Measurements from ENCODE around the gene SLC6A9.

The SLC6A9 gene

GRCh38 chr1:43965316-43965715 lies 65.9 kb downstream of the SLC6A9 start:
- DNase-seq = no peak

DNA sequence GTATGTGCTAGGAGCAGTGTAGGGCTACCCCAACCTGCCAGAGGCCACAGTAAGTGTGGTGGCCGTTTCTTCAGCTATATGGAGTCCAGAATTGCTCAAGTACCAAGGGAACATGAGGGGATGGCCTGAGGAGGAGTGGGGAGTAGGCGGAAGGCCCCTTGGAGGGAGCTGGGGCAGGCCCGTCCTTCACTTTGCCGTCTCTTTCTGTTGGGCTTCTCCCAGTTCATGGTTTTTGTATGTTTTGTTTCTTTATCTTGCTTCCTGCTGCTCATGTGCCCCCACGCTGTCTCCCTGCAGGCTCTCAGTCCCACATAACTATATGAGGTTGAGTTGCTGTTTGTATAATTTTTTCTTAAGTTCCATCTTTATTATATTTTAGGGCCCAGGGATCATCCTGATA lies 67.4 kb downstream of the SLC6A9 start:
- no peak for DNase-seq

- DNase-seq = no peak
These were observed 68.3 kb downstream of the SLC6A9 start for GRCh38 chr1:43963006-43963405.

DNA sequence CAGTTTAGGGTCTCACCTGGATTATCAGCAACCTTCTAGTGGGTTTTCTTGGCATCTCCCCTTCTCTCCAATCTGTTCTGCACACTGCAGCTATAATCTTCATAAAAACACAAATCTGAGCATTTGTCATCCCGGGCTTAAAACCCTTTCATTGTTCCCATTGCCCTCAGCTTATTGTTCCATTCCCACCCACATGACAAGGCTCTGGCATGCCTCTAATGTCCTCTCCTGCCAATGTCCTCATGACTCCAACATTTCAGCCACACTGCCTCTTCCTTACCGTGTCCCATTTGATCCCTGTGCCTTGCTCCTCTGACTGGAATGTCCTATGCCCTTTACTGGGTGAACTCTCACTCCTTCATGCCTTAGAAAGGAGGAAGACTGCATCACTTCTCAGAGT lies 68.9 kb downstream of the SLC6A9 start:
- no peak for DNase-seq

- no peak for DNase-seq
These were observed 69.6 kb downstream of the SLC6A9 start for GRCh38 chr1:43961692-43962091.

- DNase-seq = no peak
These were observed 70.5 kb downstream of the SLC6A9 start for GRCh38 chr1:43960798-43961197.

DNA sequence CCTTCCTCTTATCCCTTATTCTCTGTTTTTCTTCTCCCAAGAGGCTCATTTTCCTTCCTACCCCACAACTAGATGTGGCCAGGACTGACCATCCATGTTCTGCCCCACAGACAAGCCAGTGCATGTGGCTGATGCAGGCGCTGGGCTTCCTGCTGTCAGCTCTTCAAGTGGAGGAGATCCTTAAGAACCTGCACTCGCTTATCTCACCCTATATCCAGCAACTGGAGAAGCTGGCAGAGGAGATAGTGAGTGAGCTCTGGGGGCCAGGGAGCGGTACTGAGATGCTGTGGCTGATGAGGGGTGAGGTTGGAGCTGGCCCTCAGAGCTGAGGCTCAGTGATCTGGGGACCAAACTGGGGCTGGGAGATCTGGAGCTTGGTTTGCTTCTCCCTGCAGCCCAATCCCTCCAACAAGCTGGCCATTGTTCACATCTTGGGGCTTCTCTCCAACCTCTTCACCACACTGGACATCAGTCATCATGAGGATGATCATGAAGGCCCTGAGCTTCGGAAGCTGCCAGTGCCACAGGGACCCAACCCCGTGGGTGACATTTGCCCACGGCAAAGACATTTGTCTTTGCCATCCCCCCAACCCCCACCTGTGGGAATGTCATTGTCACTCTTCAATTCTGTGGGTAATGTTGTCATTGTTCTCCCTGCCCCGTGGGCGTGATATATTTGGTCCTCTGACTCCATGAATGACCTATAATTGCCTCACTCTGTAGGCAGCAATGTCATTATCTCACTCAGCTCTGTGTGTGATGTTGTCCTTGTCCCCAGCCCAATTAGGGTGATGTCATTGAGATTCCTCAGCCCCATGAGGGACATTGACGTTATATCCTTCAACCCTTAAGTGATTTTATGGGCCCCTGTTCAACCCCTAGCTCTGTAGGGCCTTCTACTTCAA lies 72.7 kb downstream of the SLC6A9 start:
- no peak for DNase-seq

DNA sequence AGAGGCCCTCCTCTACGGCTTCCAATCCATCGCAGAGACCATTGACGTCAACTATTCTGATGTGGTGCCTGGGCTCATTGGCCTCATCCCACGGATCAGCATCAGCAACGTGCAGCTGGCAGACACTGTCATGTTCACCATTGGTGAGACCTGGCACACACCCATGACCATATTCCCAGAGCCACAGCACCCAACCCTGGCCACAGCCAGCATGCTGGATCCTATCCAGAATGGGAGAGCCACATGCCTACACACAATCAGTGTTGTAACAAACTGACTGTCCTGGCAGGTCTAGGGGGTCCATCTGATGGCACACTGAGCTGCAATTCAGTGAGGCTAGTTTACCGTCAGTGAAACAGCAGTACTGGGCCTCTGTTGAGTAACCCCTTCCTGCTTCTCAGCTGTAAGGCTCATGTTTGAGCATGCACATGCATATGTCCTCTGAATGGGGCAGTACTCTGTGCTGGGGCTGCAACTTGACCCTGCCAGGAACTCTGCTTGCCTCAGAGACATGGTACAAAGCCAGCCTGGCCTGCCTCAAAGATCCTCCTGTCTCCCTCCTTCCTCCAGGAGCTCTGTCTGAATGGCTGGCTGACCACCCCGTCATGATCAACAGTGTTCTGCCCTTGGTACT lies 73.7 kb downstream of the SLC6A9 start:
- no peak for DNase-seq

DNA sequence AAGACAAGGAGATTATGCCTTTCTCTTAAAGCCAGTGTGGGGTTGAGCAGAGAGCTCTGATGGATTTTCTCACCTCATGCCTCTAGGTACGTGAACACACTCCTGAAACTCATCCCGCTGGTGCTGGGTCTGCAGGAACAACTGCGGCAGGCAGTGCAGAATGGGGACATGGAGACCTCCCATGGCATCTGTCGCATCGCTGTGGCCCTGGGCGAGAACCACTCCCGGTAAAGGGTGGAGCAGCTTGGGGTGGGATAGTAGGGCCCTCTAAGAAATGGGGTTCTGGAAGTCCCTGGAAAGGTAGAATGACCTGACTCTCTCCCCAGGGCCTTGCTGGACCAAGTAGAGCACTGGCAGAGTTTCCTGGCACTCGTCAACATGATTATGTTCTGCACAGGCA lies 75.0 kb downstream of the SLC6A9 start:
- no peak for DNase-seq

DNA sequence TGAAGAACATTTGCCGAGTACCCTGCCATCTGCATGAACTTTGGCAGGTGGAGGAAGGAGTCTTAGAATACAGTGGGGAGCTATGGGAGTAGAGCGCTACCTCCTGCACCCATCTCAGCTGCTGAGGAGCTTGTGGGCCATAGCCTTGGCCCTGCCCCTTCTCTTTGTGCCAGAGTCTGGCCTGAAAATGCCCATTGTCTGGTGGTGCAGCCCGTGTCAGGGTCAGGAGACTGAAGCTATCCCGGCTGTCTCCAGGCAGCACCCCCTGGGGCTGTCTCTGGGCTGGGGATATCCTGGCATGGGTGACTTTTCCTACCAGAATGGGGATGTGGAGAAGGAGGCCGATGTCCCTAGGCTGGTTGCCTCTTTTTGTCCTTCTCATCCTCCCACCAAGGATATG lies 77.2 kb downstream of the SLC6A9 start:
- no peak for DNase-seq

GRCh38 chr1:43953361-43953760 lies 77.9 kb downstream of the SLC6A9 start:
- no peak for DNase-seq

GRCh38 chr1:43952731-43953346 lies 78.4 kb downstream of the SLC6A9 start:
- DNase-seq = no peak

GRCh38 chr1:43951021-43951985 lies 80.0 kb downstream of the SLC6A9 start:
- no peak for DNase-seq

GRCh38 chr1:43949678-43950077 lies 81.6 kb downstream of the SLC6A9 start:
- DNase-seq = no peak

DNA sequence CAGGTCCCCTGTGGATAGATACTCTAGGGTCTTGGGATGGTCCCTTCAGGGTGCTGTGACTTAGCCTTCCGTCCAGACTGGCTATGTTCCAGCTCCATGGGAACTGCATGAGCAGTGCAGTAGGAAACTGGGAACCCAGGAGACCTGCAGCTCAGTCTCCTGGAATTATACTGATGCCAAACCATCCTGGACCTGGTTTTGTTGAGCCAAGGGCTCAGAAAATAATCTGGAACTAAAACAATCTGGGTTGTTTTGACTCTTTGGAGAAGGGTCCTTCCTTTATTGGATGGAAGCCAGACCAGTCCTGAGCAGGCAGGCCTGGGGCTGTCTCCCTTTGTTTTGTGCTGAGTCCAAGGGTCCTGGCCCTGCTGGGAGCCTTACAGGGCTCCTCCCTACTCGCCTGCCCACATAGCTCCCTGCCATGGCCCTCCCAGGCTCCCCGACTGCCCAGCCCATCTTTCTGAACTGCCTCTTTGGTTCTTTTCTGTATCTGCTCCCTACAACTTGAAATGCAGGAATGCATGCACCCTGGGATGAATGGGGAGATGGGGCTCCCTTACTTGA lies 83.3 kb downstream of the SLC6A9 start:
- no peak for DNase-seq

DNA sequence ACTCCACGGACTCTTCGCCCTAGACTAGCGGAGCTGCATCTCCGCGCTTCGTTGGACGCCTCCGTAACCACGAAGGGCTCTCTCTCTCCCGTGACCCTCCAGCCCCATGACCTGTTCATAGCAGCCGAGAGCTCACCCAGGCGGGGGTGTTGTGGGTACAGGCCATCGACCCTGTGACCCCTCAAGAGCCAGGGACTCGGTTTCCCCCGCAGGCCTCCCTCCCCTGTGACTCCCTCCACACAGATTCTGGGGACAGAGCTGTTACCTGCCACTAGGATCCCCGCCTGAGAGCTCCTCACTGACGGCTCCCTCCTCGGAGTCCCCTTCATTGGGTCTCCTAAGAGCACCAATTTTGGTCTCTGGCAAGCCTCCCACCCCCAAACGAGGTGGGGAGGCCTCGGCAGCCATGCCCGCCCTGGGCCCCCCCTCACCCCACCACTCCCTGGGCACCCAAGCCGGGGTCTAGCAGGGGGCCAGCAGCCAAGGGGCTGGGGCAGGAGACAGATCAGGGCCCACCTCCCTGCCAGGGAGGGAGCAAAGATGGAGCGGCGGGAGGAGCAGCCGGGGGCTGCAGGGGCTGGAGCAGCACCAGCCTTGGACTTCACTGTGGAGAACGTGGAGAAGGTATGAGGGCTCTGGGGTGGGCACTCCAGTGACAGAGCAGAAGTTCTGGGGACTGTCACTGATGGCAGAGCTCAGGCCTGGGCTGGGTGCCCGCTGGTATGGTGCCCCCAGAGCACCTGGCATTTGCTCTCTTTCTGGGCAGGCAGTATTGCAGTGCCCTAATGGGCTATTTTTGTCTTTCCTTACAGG lies 84.0 kb downstream of the SLC6A9 start:
- no peak for DNase-seq

Measured in activated CD8-positive, alpha-beta memory T cell treated with anti-CD3 and anti-CD28 coated beads for 24 hours (primary cell).